IMR-90 (cell line): ENCODE data around the gene RIPOR2. TPM values are rescaled to one million over a fixed set of nuclear protein-coding genes. Genes with fewer than 3 reads are reported as not detected.

Experiments
- ATAC-seq: fragments of 200-7000 bp; cut with Tn5 transposase; 2 replicates; pipeline ENCODE4 v1.9.1; 2020; ENCODE audit warnings: low read depth, mild to moderate bottlenecking, moderate library complexity
- BruUV-seq: library from RNA; stranded (reverse); fragments of 400-500 nt; replicated peaks from 2 replicates; lab custom pipeline; 2021; lab: Mats Ljungman, UMichigan
- CTCF ChIA-PET: fragments of 300-600 bp; formaldehyde crosslinking; extraction: SDS; loops from one replicate; lab custom pipeline; 2021; ENCODE audit warnings: antibody characterized with exemption; lab: Yijun Ruan, JAX
- POLR2A ChIA-PET: fragments of 300-600 bp; sonication (Branson Sonifier 250); formaldehyde crosslinking; loops from one replicate; lab custom pipeline; 2022; ENCODE audit warnings: antibody characterized with exemption; ENCODE audit not compliant: unreplicated experiment; lab: Charles Lee
- DNase-seq: peaks from one replicate; pipeline ENCODE4 v3.0.0; 2013
- H2AFZ ChIP-seq: replicated peaks from 2 replicates; pipeline ENCODE3; 2013; ENCODE audit warnings: low read length, mild to moderate bottlenecking; ENCODE audit not compliant: poor library complexity
- H2AK5ac ChIP-seq: 2 replicates; pipeline ENCODE4 v1.6.1; 2013; ENCODE audit warnings: low read depth, low read length, inconsistent platforms
- H2AK9ac ChIP-seq: replicated peaks from 2 replicates; pipeline ENCODE3; 2013; ENCODE audit warnings: mild to moderate bottlenecking, low read depth, low read length, moderate library complexity; ENCODE audit not compliant: poor library complexity
- H2BK120ac ChIP-seq: 2 replicates; pipeline ENCODE4 v1.6.1; 2013; ENCODE audit warnings: low read depth, low read length, inconsistent platforms
- H2BK15ac ChIP-seq: 3 replicates; pipeline ENCODE4 v1.6.1; 2013; ENCODE audit warnings: low read depth, low read length, inconsistent platforms
- H2BK20ac ChIP-seq: 2 replicates; pipeline ENCODE4 v1.6.1; 2013; ENCODE audit warnings: low read depth, mild to moderate bottlenecking, inconsistent platforms, low read length, moderate library complexity
- H2BK5ac ChIP-seq: 2 replicates; pipeline ENCODE4 v1.6.1; 2013; ENCODE audit warnings: mild to moderate bottlenecking, low read depth, low read length, inconsistent platforms; ENCODE audit not compliant: poor library complexity, severe bottlenecking
- H3K14ac ChIP-seq: replicated peaks from 2 replicates; pipeline ENCODE4 v1.6.1; 2013; ENCODE audit warnings: low read depth, low read length, inconsistent platforms
- H3K18ac ChIP-seq: 2 replicates; pipeline ENCODE4 v1.6.1; 2013; ENCODE audit warnings: low read depth, low read length, control low read depth
- H3K23ac ChIP-seq: 2 replicates; pipeline ENCODE4 v1.6.1; 2013; ENCODE audit warnings: low read depth, low read length, inconsistent platforms
- H3K27ac ChIP-seq: 2 replicates; pipeline ENCODE4 v1.5.1; 2013; ENCODE audit warnings: mild to moderate bottlenecking, control low read depth, low read length; ENCODE audit not compliant: insufficient read depth
- H3K27me3 ChIP-seq: 2 replicates; pipeline ENCODE4 v1.6.1; 2013; ENCODE audit warnings: low read length; ENCODE audit not compliant: control insufficient read depth, insufficient read depth
- H3K36me3 ChIP-seq: 2 replicates; pipeline ENCODE4 v1.6.1; 2013; ENCODE audit warnings: low read length, mixed read lengths; ENCODE audit not compliant: control insufficient read depth, insufficient read depth
- H3K4ac ChIP-seq: 2 replicates; pipeline ENCODE4 v1.6.1; 2013; ENCODE audit warnings: low read depth, low read length, inconsistent platforms
- H3K4me1 ChIP-seq: 2 replicates; pipeline ENCODE4 v1.6.1; 2013; ENCODE audit warnings: low read length, mixed read lengths; ENCODE audit not compliant: control insufficient read depth, insufficient read depth
- H3K4me2 ChIP-seq: 2 replicates; pipeline ENCODE4 v1.6.1; 2013; ENCODE audit warnings: low read depth, mild to moderate bottlenecking, control low read depth, low read length, moderate library complexity
- H3K4me3 ChIP-seq: 2 replicates; pipeline ENCODE4 v1.5.1; 2013; ENCODE audit warnings: low read depth, mild to moderate bottlenecking, control low read depth, low read length, moderate library complexity; ENCODE audit not compliant: insufficient read depth
- H3K56ac ChIP-seq: 2 replicates; pipeline ENCODE4 v1.6.1; 2013; ENCODE audit warnings: low read length, inconsistent platforms; ENCODE audit not compliant: insufficient read depth; ENCODE audit errors: extremely low read depth
- H3K79me1 ChIP-seq, 2 experiments: 2 replicates each; pipeline ENCODE4 v1.6.1; 2013; ENCODE audit warnings: low read length in 2 of 2, inconsistent platforms in 1 of 2, low read depth in 1 of 2
- H3K9ac ChIP-seq: 2 replicates; pipeline ENCODE4 v1.6.1; 2013; ENCODE audit warnings: low read depth, low read length, control low read depth
- H3K9me1 ChIP-seq: 2 replicates; pipeline ENCODE4 v1.6.1; 2013; ENCODE audit warnings: low read length, inconsistent platforms; ENCODE audit not compliant: insufficient read depth
- H3K9me3 ChIP-seq: 2 replicates; pipeline ENCODE4 v1.6.1; 2013; ENCODE audit warnings: low read length; ENCODE audit not compliant: control insufficient read depth, insufficient read depth
- H4K20me1 ChIP-seq: 2 replicates; pipeline ENCODE4 v1.6.1; 2013; ENCODE audit warnings: low read length, inconsistent platforms; ENCODE audit not compliant: insufficient read depth
- H4K5ac ChIP-seq: 2 replicates; pipeline ENCODE4 v1.6.1; 2013; ENCODE audit warnings: mild to moderate bottlenecking, low read depth, low read length, control low read depth
- H4K8ac ChIP-seq, 2 experiments: 2 replicates each; pipeline ENCODE4 v1.6.1; 2013; ENCODE audit warnings: low read depth in 2 of 2, low read length in 2 of 2, control low read depth in 1 of 2, inconsistent platforms in 1 of 2
- H4K91ac ChIP-seq: 2 replicates; pipeline ENCODE4 v1.6.1; 2013; ENCODE audit warnings: low read depth, low read length, inconsistent platforms; ENCODE audit not compliant: insufficient read depth
- BHLHE40 ChIP-seq: fragments of 150-350 bp; IDR thresholded peaks from 2 replicates; pipeline ENCODE4 v1.6.1; 2016; ENCODE audit warnings: mild to moderate bottlenecking, low read depth, low read length
- CEBPB ChIP-seq: IDR thresholded peaks from 2 replicates; pipeline ENCODE4 v1.6.1; 2012; ENCODE audit warnings: low read depth, low read length, improper control_type of control experiment
- CHD1 ChIP-seq: IDR thresholded peaks from 2 replicates; pipeline ENCODE4 v1.6.1; 2012; ENCODE audit warnings: low read depth, low read length, improper control_type of control experiment
- CTCF ChIP-seq: conservative IDR thresholded peaks from 2 replicates; pipeline ENCODE4 v1.5.1; 2012; ENCODE audit warnings: mild to moderate bottlenecking, low read depth, low read length, improper control_type of control experiment
- FOS ChIP-seq: fragments of 150-350 bp; IDR thresholded peaks from 2 replicates; pipeline ENCODE4 v1.6.1; 2016; ENCODE audit warnings: low read depth, low read length
- MAFK ChIP-seq: IDR thresholded peaks from 2 replicates; pipeline ENCODE4 v1.6.1; 2012; ENCODE audit warnings: low read depth, low read length, improper control_type of control experiment
- NFE2L2 ChIP-seq: fragments of 150-350 bp; IDR thresholded peaks from 2 replicates; pipeline ENCODE4 v1.6.1; 2016; ENCODE audit warnings: low read depth, mild to moderate bottlenecking, low read length
- POLR2A ChIP-seq: IDR thresholded peaks from 2 replicates; pipeline ENCODE4 v1.6.1; 2012; ENCODE audit warnings: mild to moderate bottlenecking, low read depth, low read length
- RAD21 ChIP-seq: IDR thresholded peaks from 2 replicates; pipeline ENCODE4 v1.6.1; 2012; ENCODE audit warnings: low read length, improper control_type of control experiment
- RFX5 ChIP-seq: IDR thresholded peaks from 2 replicates; pipeline ENCODE4 v1.8.0; 2012; ENCODE audit warnings: low read depth, mild to moderate bottlenecking, low read length, moderate library complexity
- SMC3 ChIP-seq: fragments of 150-350 bp; IDR thresholded peaks from 2 replicates; pipeline ENCODE4 v1.6.1; 2016; ENCODE audit warnings: low read depth, mild to moderate bottlenecking, antibody characterized with exemption, low read length, moderate library complexity
- WGBS, 2 experiments: methylation state at CpG; one replicate each; pipeline versions ENCODE4 v1.1.5 to v1.1.7; 2013; ENCODE audit warnings: missing lambda C conversion rate in 2 of 2; ENCODE audit not compliant: insufficient read length in 1 of 2; ENCODE audit errors: extremely low coverage in 2 of 2; 5-methylcytosine and 5-hydroxymethylcytosine counted together
- dilution Hi-C: fragments of 300-500 bp; cut with HindIII; formaldehyde crosslinking; loops from one replicate; pipeline ENCODE4 v1.14.3; 2018; ENCODE audit warnings: low sequenced_read_pairs; ENCODE audit not compliant: unreplicated experiment
- in situ Hi-C: fragments of 300-500 bp; cut with MboI; formaldehyde crosslinking; loops from 3 replicates; pipeline ENCODE4 v1.14.3; 2019; ENCODE audit warnings: low sequenced_read_pairs, inconsistent platforms, mixed read lengths
- intact Hi-C: fragments of 100-400 bp; cut with micrococcal nuclease; formaldehyde crosslinking; loops from 2 replicates; pipeline ENCODE4 v1.10.0; 2022
- polyA plus RNA-seq, 3 experiments: library from polyadenylated mRNA; depleted of rRNA; stranded (reverse); fragments of >200 nt; gene quantifications; 2 replicates each; pipeline ENCODE4 v1.2.3, GENCODE V29; 2012; ENCODE audit warnings: low replicate concordance in 1 of 3
- total RNA-seq: library from RNA; depleted of rRNA; stranded (reverse); fragments of >200 nt; gene quantifications from 2 replicates; pipeline ENCODE4 v1.2.3, GENCODE V29; 2012
- TF ChIP-seq, protein P1 (sequence below): fragments of 150-350 bp; IDR thresholded peaks from 2 replicates; pipeline ENCODE4 v1.6.1; 2017; ENCODE audit warnings: mild to moderate bottlenecking, antibody characterized with exemption, low read length, low read depth

Gene RIPOR2
- total and polyA plus RNA-seq, 2 of the 4 experiments (the other 2 are of a cell fraction), result 1.1 to 1.2 TPM

DNA sequence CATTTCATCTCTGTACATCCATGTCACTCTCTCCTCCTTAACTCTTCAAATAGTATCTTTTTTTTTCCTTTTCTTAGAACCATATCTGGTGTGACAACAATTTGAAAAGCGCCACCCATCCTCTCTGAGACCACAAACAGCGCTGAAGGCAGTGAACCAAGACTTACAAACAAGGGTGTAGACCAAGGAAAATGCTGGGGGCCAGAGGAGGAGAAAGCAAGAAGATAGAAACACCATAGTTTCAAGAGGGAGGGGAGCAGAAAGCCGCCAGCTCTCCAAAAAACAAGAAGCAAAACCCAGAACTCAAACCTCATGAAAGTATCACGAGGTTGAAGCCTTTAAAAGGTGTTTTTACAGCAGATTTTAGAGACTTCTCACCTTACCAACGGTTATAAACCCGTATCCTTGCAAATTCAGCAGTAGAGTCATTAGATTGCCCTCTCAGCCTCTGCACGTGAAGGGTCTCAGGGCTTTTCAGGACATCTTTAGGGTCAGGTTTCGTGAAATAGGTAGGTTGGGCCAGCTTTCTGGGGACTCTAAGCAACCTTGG lies 13.3 kb upstream of the RIPOR2 start:
- peaks cover 3% of the 10 kb centered on the region; the same call in 1 of the 2 replicates for H3K9me3 ChIP-seq
- in situ Hi-C loops, result no loop called here
- H3K14ac ChIP-seq, result no peak overlapping the region
- H3K4me3 ChIP-seq, result no peak overlapping the region
- H2BK5ac ChIP-seq, result no peak overlapping the region
- H4K91ac ChIP-seq, result no peak overlapping the region
- ChIA-PET CTCF (no interaction called here), POLR2A (no interaction called here)
- H3K4me2 ChIP-seq, result no peak overlapping the region
- H2BK120ac ChIP-seq, result no peak overlapping the region
- H3K18ac ChIP-seq, result no peak overlapping the region
- H3K27ac ChIP-seq, result no peak overlapping the region
- no peak overlapping the region for H2AK9ac ChIP-seq
- dilution Hi-C loops, result no loop called here
- H2BK20ac ChIP-seq, result no peak overlapping the region
- H2AK5ac ChIP-seq, result no peak overlapping the region
- intact Hi-C loops, result no loop called here
- ATAC-seq (no peak), DNase-seq (no peak)
- H3K9me1 ChIP-seq, result no peaks in the 10 kb centered on the region
- H4K20me1 ChIP-seq, result no peaks in the 10 kb centered on the region
- no CpG with 5 or more reads among the region's 8 CpGs for WGBS, 2 experiments
- no peaks in the 10 kb centered on the region for H3K79me1 ChIP-seq
- no peak overlapping the region for H3K4ac ChIP-seq
- H3K27me3 ChIP-seq, result peaks cover 1% of the 10 kb centered on the region; the same call in 1 of the 2 replicates
- H3K23ac ChIP-seq, result no peak overlapping the region
- H2AFZ ChIP-seq, result no peak overlapping the region
- H4K8ac ChIP-seq, result no peak overlapping the region
- H3K4me1 ChIP-seq, result peaks cover 4% of the 10 kb centered on the region; the same call in 1 of the 2 replicates
- H3K9ac ChIP-seq, result no peak overlapping the region
- no peaks in the 10 kb centered on the region for H3K36me3 ChIP-seq
- BruUV-seq, result no TSS peak
- no peak overlapping the region for H4K5ac ChIP-seq
- TF ChIP-seq RAD21 (no peak), NFE2L2 (no peak), FOS (no peak), CHD1 (no peak), CEBPB (no peak), BHLHE40 (no peak), CTCF (no peak), MAFK (no peak), POLR2A (no peak), RFX5 (no peak), SMC3 (no peak)
- TF ChIP-seq, protein P1, sequence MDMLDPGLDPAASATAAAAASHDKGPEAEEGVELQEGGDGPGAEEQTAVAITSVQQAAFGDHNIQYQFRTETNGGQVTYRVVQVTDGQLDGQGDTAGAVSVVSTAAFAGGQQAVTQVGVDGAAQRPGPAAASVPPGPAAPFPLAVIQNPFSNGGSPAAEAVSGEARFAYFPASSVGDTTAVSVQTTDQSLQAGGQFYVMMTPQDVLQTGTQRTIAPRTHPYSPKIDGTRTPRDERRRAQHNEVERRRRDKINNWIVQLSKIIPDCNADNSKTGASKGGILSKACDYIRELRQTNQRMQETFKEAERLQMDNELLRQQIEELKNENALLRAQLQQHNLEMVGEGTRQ, result no peak
- H2BK15ac ChIP-seq, result no peak overlapping the region
- H3K56ac ChIP-seq, result no peak overlapping the region
